ENCODE results near the gene P2RX4. TPM values are rescaled to one million over a fixed set of nuclear protein-coding genes. Genes with fewer than 3 reads are reported as not detected.
A peak's percentile ranks its signal among the peaks of the same experiment; 100 is the strongest.
"Not testable (repeated sequence)": the region's sequence is repeated elsewhere in the genome, so short reads cannot be mapped to it uniquely, and the experiment has no call there.

The P2RX4 gene
- total and polyA plus RNA-seq, 2 donors (not counting 1 experiment from before 2014, with no cell fraction given): 30.4 to 31.9 TPM

GRCh38 chr12:121205491-121205890 lies 4.4 kb upstream of the P2RX4 start:
- Histone ChIP-seq H3K27ac (ENCODE audit: low read length in 2 of 2) (no peak overlapping the region), H2AFZ (ENCODE audit: insufficient read depth, low read depth, low read length, poor library complexity, severe bottlenecking) (no peak overlapping the region), H3K9ac (ENCODE audit: low read length) (no peak overlapping the region), H3K27me3 (replicated peaks in 1 of 4; ENCODE audit: control extremely low read depth in 1 of 4, control insufficient read depth in 3 of 4, insufficient read depth in 4 of 4, low read length in 3 of 4) (no peaks in the 10 kb centered on the region), H4K20me1 (ENCODE audit: control insufficient read depth, insufficient read depth, low read length, poor library complexity, severe bottlenecking) (no peaks in the 10 kb centered on the region), H3K36me3 (replicated peaks in 1 of 2; ENCODE audit: control extremely low read depth in 1 of 2, control insufficient read depth in 1 of 2, extremely low read depth in 1 of 2, insufficient read depth in 2 of 2, low read length in 1 of 2) (no peaks in the 10 kb centered on the region), H3K79me2 (ENCODE audit: control insufficient read depth, insufficient read depth, low read length) (peaks cover 3% of the 10 kb centered on the region), H3K4me2 (replicated peaks; ENCODE audit: low read depth, low read length, poor library complexity, severe bottlenecking) (no peak overlapping the region), H3K9me3 (ENCODE audit: control extremely low read depth in 1 of 3, control insufficient read depth in 2 of 3, insufficient read depth in 1 of 3, low read length in 2 of 3) (peaks cover 0 to 3% (median 0%) of the 10 kb centered on the region in 3 donors), H3K4me3 (ENCODE audit: control extremely low read depth in 1 of 5, extremely low read depth in 1 of 5, insufficient read depth in 1 of 5, low read depth in 2 of 5, low read length in 4 of 5) (no peak overlapping the region), H3K4me1 (ENCODE audit: control insufficient read depth in 2 of 2, insufficient read depth in 2 of 2, low read length in 2 of 2) (peaks cover 0 to 6% of the 10 kb centered on the region in 2 donors)
- Mint-ChIP-seq H3K27ac (no peak overlapping the region), H3K4me1 (peaks cover 2% of the 10 kb centered on the region), H3K4me3 (no peak overlapping the region), H3K27me3 (no peaks in the 10 kb centered on the region), H3K9me3 (ENCODE audit: insufficient read depth) (no peaks in the 10 kb centered on the region)
- 100% methylated on average over 3 of the region's 7 CpGs for WGBS (ENCODE audit: insufficient coverage)
- TF ChIP-seq EZH2 (IDR thresholded peaks at IDR 0.05; ENCODE audit: borderline replicate concordance, insufficient read depth, low read depth, low read length, poor library complexity, severe bottlenecking) (no peak), CTCF (IDR thresholded peaks at IDR 0.05) (no peak)
- intact Hi-C loops (cut with micrococcal nuclease): no loop called here
- ATAC-seq (ENCODE audit: low read depth): no peak
- ChIA-PET CTCF (interaction anchor here (1.2 kb wide), 1 partner anchor 258 kb away, joined by 3 read pairs; no protein-coding TSS in a partner anchor), POLR2A (no interaction called here)
- DNase-seq: no peak

GRCh38 chr12:121208571-121208970 lies 1.4 kb upstream of the P2RX4 start:
- H3K9ac ChIP-seq (ENCODE audit: low read length); H3K9me3 ChIP-seq (ENCODE audit: control extremely low read depth in 1 of 3, control insufficient read depth in 2 of 3, insufficient read depth in 1 of 3, low read length in 2 of 3); H3K4me2 ChIP-seq (replicated peaks; ENCODE audit: low read depth, low read length, poor library complexity, severe bottlenecking); ATAC-seq (ENCODE audit: low read depth); intact Hi-C loops (cut with micrococcal nuclease); POLR2A ChIA-PET; H3K4me1 Mint-ChIP-seq; H4K20me1 ChIP-seq (ENCODE audit: control insufficient read depth, insufficient read depth, low read length, poor library complexity, severe bottlenecking); H3K36me3 ChIP-seq (replicated peaks in 1 of 2; ENCODE audit: control extremely low read depth in 1 of 2, control insufficient read depth in 1 of 2, extremely low read depth in 1 of 2, insufficient read depth in 2 of 2, low read length in 1 of 2); H3K27me3 ChIP-seq (replicated peaks in 1 of 4; ENCODE audit: control extremely low read depth in 1 of 4, control insufficient read depth in 3 of 4, insufficient read depth in 4 of 4, low read length in 3 of 4); H2AFZ ChIP-seq (ENCODE audit: insufficient read depth, low read depth, low read length, poor library complexity, severe bottlenecking); DNase-seq; H3K27me3 Mint-ChIP-seq; H3K27ac ChIP-seq (ENCODE audit: low read length in 2 of 2); H3K27ac Mint-ChIP-seq; H3K4me3 ChIP-seq (ENCODE audit: control extremely low read depth in 1 of 5, extremely low read depth in 1 of 5, insufficient read depth in 1 of 5, low read depth in 2 of 5, low read length in 4 of 5); H3K9me3 Mint-ChIP-seq (ENCODE audit: insufficient read depth): not testable (repeated sequence)
- H3K4me3 Mint-ChIP-seq: peak overlapping the region; percentile 82
- WGBS (ENCODE audit: insufficient coverage): 98% methylated on average over 9 of the region's 10 CpGs
- CTCF ChIA-PET: interaction anchor here (1.1 kb wide), 1 partner anchor 87 kb away, joined by 3 read pairs; no protein-coding TSS in a partner anchor
- H3K79me2 ChIP-seq (ENCODE audit: control insufficient read depth, insufficient read depth, low read length): peaks cover 10% of the 10 kb centered on the region
- peaks cover 4 to 13% of the 10 kb centered on the region in 2 donors for H3K4me1 ChIP-seq (ENCODE audit: control insufficient read depth in 2 of 2, insufficient read depth in 2 of 2, low read length in 2 of 2)

Data from B cell (primary cell).